NCI-H1092 (cell line): Measurements from ENCODE around the gene CD82.

ENCODE experiments used
- DNase-seq: peaks from one replicate; lab custom pipeline; 2025; lab: John Stamatoyannopoulos, UW

Gene CD82

GRCh38 chr11:44561964-44562734 is 3.3 kb upstream of the CD82 start:
- no peak for DNase-seq

GRCh38 chr11:44562845-44563460 is 2.5 kb upstream of the CD82 start:
- no peak for DNase-seq

- DNase-seq = no peak
Measured at GRCh38 chr11:44563711-44564110, 1.8 kb upstream of the CD82 start.

GRCh38 chr11:44564166-44564565 is 1.3 kb upstream of the CD82 start:
- peak; percentile 76 for DNase-seq

GRCh38 chr11:44564670-44565210 is 723 bp upstream of the CD82 start:
- DNase-seq = peak; percentile 76

- DNase-seq = no peak
Measured at GRCh38 chr11:44565953-44566949, 788 bp downstream of the CD82 start.

GRCh38 chr11:44566952-44567875 is 1.8 kb downstream of the CD82 start:
- no peak for DNase-seq

GRCh38 chr11:44567876-44568256 is 2.4 kb downstream of the CD82 start:
- no peak for DNase-seq

- no peak for DNase-seq
Measured at GRCh38 chr11:44568331-44568657, 2.8 kb downstream of the CD82 start.

- DNase-seq = no peak
Measured at GRCh38 chr11:44568658-44569473, 3.4 kb downstream of the CD82 start.

- no peak for DNase-seq
Measured at GRCh38 chr11:44570411-44571155, 5.1 kb downstream of the CD82 start.

- DNase-seq = no peak
Measured at GRCh38 chr11:44571871-44572270, 6.4 kb downstream of the CD82 start.

GRCh38 chr11:44572436-44572835 is 7.0 kb downstream of the CD82 start:
- DNase-seq = no peak

- DNase-seq = no peak
Measured at GRCh38 chr11:44572884-44573283, 7.4 kb downstream of the CD82 start.

GRCh38 chr11:44573333-44573732 is 7.9 kb downstream of the CD82 start:
- no peak for DNase-seq

GRCh38 chr11:44574610-44575287 is 9.3 kb downstream of the CD82 start:
- no peak for DNase-seq

- no peak for DNase-seq
Measured at GRCh38 chr11:44575288-44575672, 9.8 kb downstream of the CD82 start.

GRCh38 chr11:44575962-44576361 is 10.5 kb downstream of the CD82 start:
- DNase-seq = no peak

- DNase-seq = no peak
Measured at GRCh38 chr11:44576656-44577055, 11.2 kb downstream of the CD82 start.
